Measurements from ENCODE around the gene OPRL1.

DNA sequence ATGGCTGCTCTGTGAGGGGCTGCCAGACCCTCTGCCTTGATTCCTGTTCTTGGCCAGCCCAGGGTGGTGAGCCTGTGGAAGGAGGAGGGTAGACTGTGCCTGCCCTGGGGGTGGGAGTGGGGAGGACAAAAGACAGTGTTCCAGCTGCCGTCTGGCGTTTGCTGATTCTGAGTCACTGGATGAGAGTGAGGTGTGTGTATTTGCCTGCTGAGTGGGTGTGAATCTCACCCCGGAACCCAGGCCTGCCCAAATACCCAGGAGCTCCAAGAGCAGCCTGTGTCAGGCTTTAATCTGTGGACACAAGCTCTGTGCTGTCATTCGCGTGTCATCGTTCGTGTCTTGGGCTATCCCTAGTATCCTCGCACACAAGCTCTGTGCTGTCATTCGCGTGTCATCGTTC is 6.9 kb downstream of the OPRL1 start:
- TF ChIP-seq SIN3A (IDR thresholded peaks at IDR 0.05; ENCODE audit: borderline replicate concordance, insufficient read depth, low read length) (no peak), POLR2AphosphoS5 (IDR thresholded peaks at IDR 0.05; ENCODE audit: low read depth, low read length) (no peak), TAF1 (IDR thresholded peaks at IDR 0.05; ENCODE audit: borderline replicate concordance, insufficient read depth, low read length) (no peak), FOXP2 (optimal IDR thresholded peaks at IDR 0.05; ENCODE audit: borderline replicate concordance, extremely low read depth, extremely low read length, insufficient read depth) (no peak)
- TF ChIP-seq, protein P1, sequence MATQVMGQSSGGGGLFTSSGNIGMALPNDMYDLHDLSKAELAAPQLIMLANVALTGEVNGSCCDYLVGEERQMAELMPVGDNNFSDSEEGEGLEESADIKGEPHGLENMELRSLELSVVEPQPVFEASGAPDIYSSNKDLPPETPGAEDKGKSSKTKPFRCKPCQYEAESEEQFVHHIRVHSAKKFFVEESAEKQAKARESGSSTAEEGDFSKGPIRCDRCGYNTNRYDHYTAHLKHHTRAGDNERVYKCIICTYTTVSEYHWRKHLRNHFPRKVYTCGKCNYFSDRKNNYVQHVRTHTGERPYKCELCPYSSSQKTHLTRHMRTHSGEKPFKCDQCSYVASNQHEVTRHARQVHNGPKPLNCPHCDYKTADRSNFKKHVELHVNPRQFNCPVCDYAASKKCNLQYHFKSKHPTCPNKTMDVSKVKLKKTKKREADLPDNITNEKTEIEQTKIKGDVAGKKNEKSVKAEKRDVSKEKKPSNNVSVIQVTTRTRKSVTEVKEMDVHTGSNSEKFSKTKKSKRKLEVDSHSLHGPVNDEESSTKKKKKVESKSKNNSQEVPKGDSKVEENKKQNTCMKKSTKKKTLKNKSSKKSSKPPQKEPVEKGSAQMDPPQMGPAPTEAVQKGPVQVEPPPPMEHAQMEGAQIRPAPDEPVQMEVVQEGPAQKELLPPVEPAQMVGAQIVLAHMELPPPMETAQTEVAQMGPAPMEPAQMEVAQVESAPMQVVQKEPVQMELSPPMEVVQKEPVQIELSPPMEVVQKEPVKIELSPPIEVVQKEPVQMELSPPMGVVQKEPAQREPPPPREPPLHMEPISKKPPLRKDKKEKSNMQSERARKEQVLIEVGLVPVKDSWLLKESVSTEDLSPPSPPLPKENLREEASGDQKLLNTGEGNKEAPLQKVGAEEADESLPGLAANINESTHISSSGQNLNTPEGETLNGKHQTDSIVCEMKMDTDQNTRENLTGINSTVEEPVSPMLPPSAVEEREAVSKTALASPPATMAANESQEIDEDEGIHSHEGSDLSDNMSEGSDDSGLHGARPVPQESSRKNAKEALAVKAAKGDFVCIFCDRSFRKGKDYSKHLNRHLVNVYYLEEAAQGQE (IDR thresholded peaks at IDR 0.05; ENCODE audit: insufficient read depth in 1 of 2, low read depth in 2 of 2, low read length in 2 of 2): no peak
